ENCODE results near the gene CUBN. TPM values are rescaled to one million over a fixed set of nuclear protein-coding genes. Genes with fewer than 3 reads are reported as not detected.
"Not testable (repeated sequence)": the region's sequence is repeated elsewhere in the genome, so short reads cannot be mapped to it uniquely, and the experiment has no call there.

Gene CUBN
- total RNA-seq, 1 experiment from 2014 or later, result 4.6 TPM

- Histone ChIP-seq H3K4me3 (ENCODE audit: low read depth, low read length) (no peak overlapping the region), H3K4me1 (peaks cover 64% of the 10 kb centered on the region), H3K27me3 (replicated peaks; ENCODE audit: control insufficient read depth, insufficient read depth, low read length) (no peaks in the 10 kb centered on the region), H3K9me3 (no peaks in the 10 kb centered on the region), H3K36me3 (ENCODE audit: control insufficient read depth, insufficient read depth, low read length) (no peaks in the 10 kb centered on the region)
- peaks cover 51% of the 10 kb centered on the region for H3K4me1 Mint-ChIP-seq (ENCODE audit: low read depth, unreplicated experiment)
- no peaks in the 10 kb centered on the region for H3K27me3 Mint-ChIP-seq (ENCODE audit: insufficient read depth, unreplicated experiment)
- H3K36me3 Mint-ChIP-seq (ENCODE audit: insufficient read depth, unreplicated experiment), result peaks cover 15% of the 10 kb centered on the region
- H3K4me3 Mint-ChIP-seq (ENCODE audit: unreplicated experiment), result peak overlapping the region; percentile 71
- peak overlapping the region; percentile 77 for H3K27ac Mint-ChIP-seq (ENCODE audit: unreplicated experiment)
- intact Hi-C loops (cut with micrococcal nuclease; ENCODE audit: unreplicated experiment), result loop anchor here (5.0 kb wide), 1 partner anchor 224 kb away; no protein-coding TSS in a partner anchor
- H3K9me3 Mint-ChIP-seq (ENCODE audit: unreplicated experiment), result no peaks in the 10 kb centered on the region
- no TSS peak for BruUV-seq (replicated peaks)
- peak; percentile 54 to 58 for DNase-seq
- CTCF ChIA-PET, result interaction anchor here (0.7 kb wide), 1 partner anchor 85 kb away, joined by 5 read pairs; no protein-coding TSS in a partner anchor
- POLR2A ChIA-PET, result no interaction called here
- TF ChIP-seq CTCF (IDR thresholded peaks at IDR 0.05; ENCODE audit: insufficient read depth in 1 of 2, low read depth in 1 of 2, low read length in 1 of 2, severe bottlenecking in 1 of 2, unreplicated experiment in 1 of 2), result no peak
Observed at GRCh38 chr10:17116193-17116592, 13.4 kb downstream of the CUBN start.

GRCh38 chr10:17115683-17116082, 13.9 kb downstream of the CUBN start:
- TF ChIP-seq CTCF (IDR thresholded peaks at IDR 0.05; ENCODE audit: insufficient read depth in 1 of 2, low read depth in 1 of 2, low read length in 1 of 2, severe bottlenecking in 1 of 2, unreplicated experiment in 1 of 2), result peak; percentile 11 to 57
- ChIA-PET POLR2A (no interaction called here), CTCF (no interaction called here)
- peak overlapping the region; percentile 71 for H3K4me3 Mint-ChIP-seq (ENCODE audit: unreplicated experiment)
- Histone ChIP-seq H3K4me1 (peaks cover 59% of the 10 kb centered on the region), H3K36me3 (ENCODE audit: control insufficient read depth, insufficient read depth, low read length) (no peaks in the 10 kb centered on the region), H3K27me3 (replicated peaks; ENCODE audit: control insufficient read depth, insufficient read depth, low read length) (no peaks in the 10 kb centered on the region), H3K4me3 (ENCODE audit: low read depth, low read length) (peak overlapping the region; percentile 27), H3K9me3 (no peaks in the 10 kb centered on the region)
- peaks cover 15% of the 10 kb centered on the region for H3K36me3 Mint-ChIP-seq (ENCODE audit: insufficient read depth, unreplicated experiment)
- DNase-seq, result peak; percentile 86 to 89
- H3K9me3 Mint-ChIP-seq (ENCODE audit: unreplicated experiment), result no peaks in the 10 kb centered on the region
- intact Hi-C loops (cut with micrococcal nuclease; ENCODE audit: unreplicated experiment), result loop anchor here (1.0 to 5.0 kb wide), 8 partner anchors 9 to 273 kb away; partner anchors contain the start of genes CUBN and TRDMT1
- BruUV-seq (replicated peaks), result TSS peak; percentile 24
- H3K27me3 Mint-ChIP-seq (ENCODE audit: insufficient read depth, unreplicated experiment), result no peaks in the 10 kb centered on the region
- H3K4me1 Mint-ChIP-seq (ENCODE audit: low read depth, unreplicated experiment), result peaks cover 47% of the 10 kb centered on the region
- peak overlapping the region; percentile 77 for H3K27ac Mint-ChIP-seq (ENCODE audit: unreplicated experiment)

DNA sequence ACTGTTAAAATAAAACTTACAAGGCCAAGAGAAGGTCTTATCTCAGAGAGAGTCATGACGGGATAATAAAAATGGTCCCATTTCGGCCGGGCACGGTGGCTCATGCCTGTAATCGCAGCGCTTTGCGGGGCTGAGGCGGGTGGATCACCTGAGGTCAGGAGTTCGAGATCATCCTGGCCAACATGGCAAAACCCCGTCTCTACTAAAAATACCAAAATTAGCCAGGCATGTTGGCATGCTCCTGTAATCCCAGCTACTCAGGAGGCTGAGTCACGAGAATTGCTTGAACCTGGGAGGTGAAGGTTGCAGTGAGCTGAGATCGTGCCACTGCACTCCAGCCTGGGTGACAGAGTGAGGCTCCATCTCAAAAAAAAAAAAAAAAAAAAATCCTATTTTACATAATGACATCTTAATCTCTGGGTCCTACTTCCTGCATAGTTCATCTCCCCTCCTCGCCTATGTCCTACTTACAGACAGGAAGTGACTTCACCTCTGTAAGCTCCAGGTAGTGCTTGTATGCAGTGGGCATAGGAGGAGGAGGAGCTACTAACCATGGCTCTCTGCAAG, 14.7 kb downstream of the CUBN start:
- peak overlapping the region; percentile 77 for H3K27ac Mint-ChIP-seq (ENCODE audit: unreplicated experiment)
- peak overlapping the region; percentile 27 for H3K4me3 ChIP-seq (ENCODE audit: low read depth, low read length)
- H3K4me1 Mint-ChIP-seq (ENCODE audit: low read depth, unreplicated experiment), result peaks cover 40% of the 10 kb centered on the region
- intact Hi-C loops (cut with micrococcal nuclease; ENCODE audit: unreplicated experiment), result loop anchor here (1.0 to 5.0 kb wide), 8 partner anchors 9 to 274 kb away; partner anchors contain the start of genes CUBN and TRDMT1
- H3K9me3 Mint-ChIP-seq (ENCODE audit: unreplicated experiment); H3K27me3 Mint-ChIP-seq (ENCODE audit: insufficient read depth, unreplicated experiment); H3K36me3 ChIP-seq (ENCODE audit: control insufficient read depth, insufficient read depth, low read length); H3K27me3 ChIP-seq (replicated peaks; ENCODE audit: control insufficient read depth, insufficient read depth, low read length); BruUV-seq (replicated peaks); CTCF ChIA-PET; POLR2A ChIA-PET; H3K9me3 ChIP-seq: not testable (repeated sequence)
- DNase-seq, result peak; percentile 26 to 64
- peak overlapping the region; percentile 71 for H3K4me3 Mint-ChIP-seq (ENCODE audit: unreplicated experiment)
- peaks cover 15% of the 10 kb centered on the region for H3K36me3 Mint-ChIP-seq (ENCODE audit: insufficient read depth, unreplicated experiment)
- peaks cover 52% of the 10 kb centered on the region for H3K4me1 ChIP-seq

All from Caco-2 (cell line).